Muscle of leg (tissue), 11 donors: ENCODE results near the gene TAF8. TPM values are rescaled to one million over a fixed set of nuclear protein-coding genes. Genes with fewer than 3 reads are reported as not detected.

Source experiments
- DNase-seq: peaks from one replicate; pipeline ENCODE4 v3.0.0; 2013
- H3K27ac ChIP-seq: one replicate; pipeline ENCODE4 v1.5.1; 2013; ENCODE audit warnings: mild to moderate bottlenecking, low read length, control low read depth
- H3K27me3 ChIP-seq: one replicate; pipeline ENCODE4 v1.6.1; 2013; ENCODE audit warnings: low read length; ENCODE audit not compliant: control insufficient read depth, insufficient read depth
- H3K36me3 ChIP-seq: one replicate; pipeline ENCODE4 v1.6.1; 2013; ENCODE audit warnings: low read length; ENCODE audit not compliant: control insufficient read depth, insufficient read depth
- H3K4me1 ChIP-seq: one replicate; pipeline ENCODE4 v1.6.1; 2013; ENCODE audit warnings: low read length; ENCODE audit not compliant: control insufficient read depth, insufficient read depth
- H3K4me3 ChIP-seq: one replicate; pipeline ENCODE4 v1.5.1; 2013; ENCODE audit warnings: low read length, control low read depth
- H3K9me3 ChIP-seq: replicated peaks from 2 replicates; pipeline ENCODE4 v1.6.1; 2013; ENCODE audit warnings: low read depth, low read length; ENCODE audit not compliant: control insufficient read depth
- WGBS: methylation state at CpG from one replicate; pipeline ENCODE4 v1.1.5; 2013; ENCODE audit warnings: missing lambda C conversion rate; ENCODE audit not compliant: insufficient coverage; 5-methylcytosine and 5-hydroxymethylcytosine counted together
- polyA plus RNA-seq, 8 donors: library from polyadenylated mRNA; unstranded; fragments of 120-200 nt; gene quantifications; one replicate each; pipeline versions ENCODE4 v1.2.1 to v1.2.3, GENCODE V29; 2013; ENCODE audit warnings: inconsistent platforms in 1 of 8, low replicate concordance in 1 of 8; ENCODE audit not compliant: insufficient read length in 8 of 8, insufficient read depth in 1 of 8
- total RNA-seq: library from RNA; stranded (reverse); fragments of 120-200 nt; gene quantifications from one replicate; pipeline ENCODE4 v1.2.4, GENCODE V29; 2013

The TAF8 gene
- total and polyA plus RNA-seq, 9 donors: 11.4 to 16.6 (median 13.4) TPM

DNA sequence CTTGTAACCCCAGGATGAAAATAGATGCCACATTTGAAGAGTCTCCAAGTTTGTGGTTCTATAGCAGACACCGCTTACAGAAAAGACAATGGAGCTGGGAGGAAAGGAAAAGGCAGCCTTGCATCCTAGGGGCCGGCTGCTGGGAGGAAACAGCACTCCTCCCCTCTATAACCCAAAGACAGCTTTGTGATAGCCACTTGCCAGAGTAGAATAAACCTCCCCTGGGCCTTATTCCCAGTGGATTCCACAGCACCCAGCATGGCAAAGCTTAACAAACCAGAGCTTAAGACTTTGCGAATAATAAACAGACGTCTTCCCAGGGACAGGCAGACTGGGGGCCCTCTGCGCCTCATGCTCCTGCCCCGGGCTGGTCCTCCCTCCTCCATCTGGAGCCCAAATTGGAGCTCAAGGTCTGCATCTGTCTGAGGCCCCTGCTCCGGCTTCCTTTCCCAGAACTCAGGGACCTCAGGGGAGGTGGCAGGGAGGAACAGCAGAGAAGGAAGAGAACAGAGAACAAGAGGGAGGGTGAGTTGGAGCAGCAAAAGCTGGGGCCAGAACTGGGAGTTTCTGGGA is 8.8 kb upstream of the TAF8 start:
- peak overlapping the region; percentile 83 for H3K27ac ChIP-seq
- no peaks in the 10 kb centered on the region for H3K9me3 ChIP-seq
- peaks cover 54% of the 10 kb centered on the region for H3K4me1 ChIP-seq
- WGBS: 32% methylated on average over 4 of the region's 7 CpGs
- DNase-seq: peak; percentile 95
- H3K4me3 ChIP-seq: no peak overlapping the region
- H3K36me3 ChIP-seq: no peaks in the 10 kb centered on the region
- no peaks in the 10 kb centered on the region for H3K27me3 ChIP-seq

DNA sequence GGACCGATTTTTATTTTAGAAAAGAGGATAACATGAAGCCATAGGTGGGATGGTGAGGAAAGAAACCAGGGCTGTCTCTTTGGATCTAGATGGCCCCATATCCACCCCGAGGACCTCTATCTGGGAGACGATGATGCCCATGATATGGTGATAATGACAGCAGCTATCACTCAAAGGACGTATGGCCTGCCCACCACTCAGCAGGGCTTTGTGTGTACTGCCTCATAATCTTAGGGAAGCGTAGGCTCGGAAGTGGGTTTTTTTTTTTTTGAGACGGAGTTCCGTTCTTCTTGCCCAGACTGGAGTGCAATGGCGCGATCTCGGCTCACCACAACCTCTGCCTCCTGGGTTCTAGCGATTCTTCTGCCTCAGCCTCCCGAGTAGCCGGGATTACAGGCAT is 8.2 kb upstream of the TAF8 start:
- Histone ChIP-seq H3K4me3 (no peak overlapping the region), H3K27me3 (no peaks in the 10 kb centered on the region), H3K27ac (peak overlapping the region; percentile 83), H3K9me3 (no peaks in the 10 kb centered on the region), H3K36me3 (no peaks in the 10 kb centered on the region), H3K4me1 (peaks cover 57% of the 10 kb centered on the region)
- 92% methylated on average over 4 of the region's 14 CpGs for WGBS
- no peak for DNase-seq

DNA sequence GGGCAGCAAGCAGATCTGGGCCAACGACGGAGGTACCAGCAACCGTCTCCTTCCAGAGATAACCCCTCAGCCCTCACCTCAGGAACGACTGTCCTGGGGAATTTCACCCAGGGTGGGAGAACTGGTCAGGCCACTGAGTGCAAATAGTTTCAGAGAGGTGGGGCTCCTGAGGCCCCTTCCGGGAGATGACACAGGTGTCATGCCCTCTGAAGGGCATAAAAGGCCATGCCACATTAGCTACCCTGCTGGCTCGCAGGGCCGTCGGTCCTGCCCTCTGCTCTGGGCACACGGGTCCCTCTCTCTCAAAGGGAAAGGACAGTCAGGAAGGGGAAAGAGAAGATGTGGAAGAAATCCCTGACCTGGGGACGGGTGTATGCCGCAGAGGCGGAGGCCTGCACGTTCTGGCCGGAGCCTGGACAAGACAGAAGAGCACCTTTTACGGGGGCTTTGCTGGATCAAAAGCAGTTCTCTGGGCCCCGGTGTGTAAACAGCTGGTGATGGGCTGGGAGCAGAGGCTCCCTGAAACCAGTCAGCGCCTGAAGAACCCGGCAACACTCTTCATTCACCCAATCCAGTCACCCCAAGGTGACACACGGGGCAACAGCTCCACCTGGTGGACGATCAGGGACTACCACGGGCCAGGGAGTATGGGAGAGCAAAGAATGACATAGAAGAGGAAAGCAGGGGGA is 6.4 kb upstream of the TAF8 start:
- H3K4me3 ChIP-seq: no peak overlapping the region
- 14% methylated on average over 13 of the region's 21 CpGs for WGBS
- no peaks in the 10 kb centered on the region for H3K27me3 ChIP-seq
- H3K36me3 ChIP-seq: no peaks in the 10 kb centered on the region
- peak overlapping the region; percentile 54 for H3K27ac ChIP-seq
- H3K9me3 ChIP-seq: no peaks in the 10 kb centered on the region
- peak; percentile 94 for DNase-seq
- H3K4me1 ChIP-seq: peaks cover 69% of the 10 kb centered on the region

DNA sequence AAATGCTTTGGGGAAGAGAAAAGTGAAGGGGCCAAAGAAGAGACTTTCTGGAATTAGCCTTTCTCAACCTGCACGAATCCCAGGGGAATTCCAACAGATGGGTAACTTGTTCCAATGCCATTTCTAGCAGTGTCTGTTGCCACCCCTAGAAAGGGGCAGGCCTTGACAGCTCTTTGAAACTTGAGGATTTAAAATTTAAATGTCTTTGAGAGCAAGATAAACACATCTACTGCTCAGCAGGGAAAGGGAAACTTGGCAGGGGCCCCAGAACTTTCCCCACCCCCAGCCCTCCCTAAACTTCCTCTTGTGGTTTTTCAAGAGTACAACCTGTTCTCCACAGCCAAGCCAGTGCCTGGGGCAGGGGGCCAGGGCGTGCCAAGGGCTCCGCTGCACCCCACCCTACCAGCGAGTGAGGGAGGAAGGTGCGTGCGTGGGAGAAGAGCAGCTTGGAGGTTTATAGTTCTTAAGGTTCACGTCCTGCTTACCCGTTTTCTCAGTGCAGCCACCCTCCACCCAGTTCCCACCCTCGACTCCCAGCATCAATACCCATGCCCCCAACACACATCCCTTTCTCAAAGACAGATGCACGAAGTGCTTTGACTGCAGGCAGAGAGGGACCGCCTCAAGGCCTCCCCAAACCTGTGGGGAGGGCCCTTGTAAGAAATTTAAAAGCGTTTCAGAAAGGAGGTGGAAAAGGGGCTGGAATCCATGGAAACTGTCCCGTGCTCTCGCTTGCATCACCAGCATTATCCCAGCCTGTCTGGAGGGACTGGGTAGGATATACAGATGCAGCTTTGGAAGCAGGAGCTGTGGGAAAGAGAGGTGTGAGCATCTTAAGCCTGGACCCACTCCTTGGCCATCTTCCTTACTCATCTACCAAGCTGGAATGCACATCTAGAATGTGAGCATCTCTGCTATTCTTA is 4.5 kb upstream of the TAF8 start:
- DNase-seq: peak; percentile 85
- H3K27me3 ChIP-seq: no peaks in the 10 kb centered on the region
- WGBS: 9% methylated on average over 6 of the region's 14 CpGs
- H3K4me3 ChIP-seq: no peak overlapping the region
- H3K9me3 ChIP-seq: no peaks in the 10 kb centered on the region
- H3K4me1 ChIP-seq: peaks cover 73% of the 10 kb centered on the region
- peak overlapping the region; percentile 86 for H3K27ac ChIP-seq
- H3K36me3 ChIP-seq: no peaks in the 10 kb centered on the region

DNA sequence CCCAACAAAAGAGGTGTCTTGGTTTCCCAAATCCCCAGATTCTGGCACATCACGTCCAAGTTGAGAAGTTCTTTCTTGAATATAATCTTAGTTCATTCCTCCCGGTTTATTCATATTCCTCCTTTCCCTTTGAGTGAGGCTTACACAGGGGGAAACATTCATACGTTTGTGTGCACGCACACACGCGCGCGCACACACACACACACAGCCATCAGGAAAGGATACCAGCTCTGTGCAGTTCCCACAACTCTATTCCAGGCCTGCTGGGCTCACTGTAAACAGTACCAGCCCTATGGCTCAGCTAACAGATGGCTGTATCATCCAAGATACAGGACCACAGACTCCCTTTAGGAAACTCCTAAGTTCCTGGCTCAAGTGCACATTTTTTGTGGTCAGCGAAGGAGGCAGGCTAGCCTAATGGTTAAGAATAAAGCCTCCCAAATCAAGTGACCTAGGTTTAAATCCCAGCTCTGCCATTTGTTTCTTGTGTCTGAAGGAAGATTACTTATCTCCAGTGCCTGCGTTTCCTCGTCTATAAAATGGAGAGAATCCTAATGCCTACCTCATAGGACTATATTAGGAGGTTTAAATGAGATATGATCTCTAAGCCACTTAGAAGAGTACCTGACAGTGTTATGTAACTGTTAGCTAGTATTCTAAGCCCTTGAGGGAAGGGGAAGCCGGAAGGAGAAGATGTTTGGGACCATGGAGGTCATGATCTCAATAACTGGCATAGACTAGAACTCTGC is 3.7 kb upstream of the TAF8 start:
- Histone ChIP-seq H3K27me3 (no peaks in the 10 kb centered on the region), H3K36me3 (no peaks in the 10 kb centered on the region), H3K4me1 (peaks cover 68% of the 10 kb centered on the region), H3K4me3 (no peak overlapping the region), H3K9me3 (no peaks in the 10 kb centered on the region), H3K27ac (peak overlapping the region; percentile 86)
- DNase-seq: no peak
- WGBS: 47% methylated on average over 6 of the region's 12 CpGs

DNA sequence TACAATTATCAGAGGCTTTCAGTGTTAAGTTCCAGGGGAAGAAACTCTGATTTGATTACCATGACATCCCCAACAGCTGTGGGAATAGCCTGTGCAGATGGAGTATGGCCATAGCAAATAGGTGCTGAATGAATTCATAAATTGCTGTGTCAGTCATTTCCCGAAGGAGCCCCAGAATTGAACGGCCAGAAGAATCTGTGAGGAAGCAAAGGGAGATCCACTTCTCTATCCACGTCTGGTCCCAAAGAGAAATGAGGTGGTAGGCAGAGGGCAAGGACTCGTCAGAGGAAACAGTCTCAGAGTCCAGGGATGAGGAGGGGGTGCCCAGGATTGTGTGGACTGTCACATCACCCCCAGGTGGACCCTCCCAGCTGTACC is 3.1 kb upstream of the TAF8 start:
- WGBS: no CpG with 5 or more reads among the region's 4 CpGs
- DNase-seq: no peak

DNA sequence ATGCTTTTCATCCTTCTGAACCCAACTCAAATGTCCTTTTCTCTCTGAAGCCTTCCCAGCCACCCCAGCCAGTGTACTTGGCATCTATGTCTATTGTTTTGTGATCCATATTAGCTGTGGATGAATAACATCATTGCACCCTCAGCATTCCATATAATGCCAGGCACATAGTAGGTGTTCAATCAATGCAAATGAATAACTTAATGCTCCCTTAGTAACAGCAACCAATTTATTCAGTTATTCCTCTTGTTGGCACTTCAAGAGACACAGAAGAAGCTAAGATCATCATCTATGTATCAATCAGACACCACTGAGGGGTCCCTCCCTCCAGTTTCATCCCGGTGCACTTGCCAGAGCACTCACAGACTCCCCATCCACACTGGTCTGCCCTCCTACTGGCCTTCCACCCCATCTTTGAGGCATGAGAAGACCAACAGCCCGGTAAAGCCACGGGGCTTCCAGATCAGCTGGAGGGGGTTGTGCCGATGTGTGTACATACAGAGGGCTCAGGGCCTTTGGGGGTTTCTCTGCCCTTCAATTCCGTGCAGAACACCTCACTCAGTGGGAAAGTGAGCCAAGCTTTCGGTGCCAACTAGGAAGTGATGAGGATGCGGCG is 2.4 kb upstream of the TAF8 start:
- no peaks in the 10 kb centered on the region for H3K9me3 ChIP-seq
- peaks cover 61% of the 10 kb centered on the region for H3K4me1 ChIP-seq
- peak overlapping the region; percentile 69 for H3K27ac ChIP-seq
- peaks cover 10% of the 10 kb centered on the region for H3K36me3 ChIP-seq
- no peaks in the 10 kb centered on the region for H3K27me3 ChIP-seq
- peak; percentile 30 for DNase-seq
- 5% methylated on average over 3 of the region's 8 CpGs for WGBS
- H3K4me3 ChIP-seq: peak overlapping the region; percentile 69

More for the DNA sequence above, 3.1 kb upstream of the TAF8 start:
- Histone ChIP-seq H3K4me1 (peaks cover 63% of the 10 kb centered on the region), H3K9me3 (no peaks in the 10 kb centered on the region), H3K27ac (peak overlapping the region; percentile 2), H3K27me3 (no peaks in the 10 kb centered on the region), H3K36me3 (peaks cover 4% of the 10 kb centered on the region), H3K4me3 (peak overlapping the region; percentile 14)

DNA sequence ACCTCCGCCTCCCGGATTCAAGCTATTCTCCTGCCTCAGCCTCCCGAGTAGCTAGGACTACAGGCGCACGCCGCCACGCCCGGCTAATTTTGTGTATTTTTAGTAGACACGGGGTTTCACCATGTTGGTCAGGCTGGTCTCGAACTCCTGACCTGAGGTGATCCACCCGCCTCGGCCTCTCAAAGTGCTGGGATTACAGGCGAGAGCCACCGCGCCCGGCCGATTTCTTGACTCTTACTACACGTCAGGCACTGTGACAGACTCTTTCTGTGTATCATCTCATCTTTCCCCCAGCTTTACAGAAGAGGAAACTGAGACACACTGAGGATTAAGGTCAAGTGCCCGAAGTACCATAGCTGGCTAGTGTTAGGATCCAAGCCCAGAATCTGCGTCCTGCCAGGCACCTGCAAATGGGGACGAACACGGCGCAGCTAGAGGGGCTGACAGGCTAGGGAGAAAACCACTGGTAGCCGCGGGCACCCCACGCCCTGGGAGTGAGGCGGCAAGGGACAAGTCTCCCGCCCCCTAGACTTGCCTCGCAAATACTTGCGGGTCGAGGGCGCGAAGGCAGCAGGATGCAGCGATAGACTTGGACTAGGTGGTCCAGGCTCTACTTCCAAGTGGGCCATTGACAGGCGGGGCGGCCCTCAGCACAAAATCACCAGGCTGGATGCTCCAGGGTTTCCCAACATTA is 1.1 kb upstream of the TAF8 start:
- H3K27ac ChIP-seq: peak overlapping the region; percentile 35

DNA sequence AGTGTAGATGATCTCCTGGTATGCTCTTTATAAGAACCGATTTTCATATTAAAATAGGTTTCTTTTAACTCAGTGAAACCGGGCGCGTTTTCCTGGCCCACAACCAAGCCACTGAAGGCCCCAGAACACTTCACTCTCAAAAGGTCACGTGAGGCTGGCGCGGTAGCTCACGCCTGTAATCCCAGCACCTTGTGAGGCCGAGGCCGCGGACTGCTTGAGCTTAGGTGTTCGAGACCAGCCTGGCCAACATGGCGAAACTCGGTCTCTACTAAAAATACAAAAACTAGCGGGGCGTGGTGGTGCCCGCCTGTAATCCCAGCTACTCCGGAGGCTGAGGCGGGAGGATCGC is 402 bp upstream of the TAF8 start:
- peak; percentile 41 for DNase-seq
- H3K36me3 ChIP-seq: peaks cover 20% of the 10 kb centered on the region
- peaks cover 48% of the 10 kb centered on the region for H3K4me1 ChIP-seq
- H3K9me3 ChIP-seq: no peaks in the 10 kb centered on the region
- H3K27ac ChIP-seq: peak overlapping the region; percentile 35
- H3K27me3 ChIP-seq: no peaks in the 10 kb centered on the region
- 24% methylated on average over 2 of the region's 20 CpGs for WGBS
- H3K4me3 ChIP-seq: peak overlapping the region; percentile 83

More for the DNA sequence above, 1.1 kb upstream of the TAF8 start:
- H3K27me3 ChIP-seq: no peaks in the 10 kb centered on the region
- H3K36me3 ChIP-seq: peaks cover 16% of the 10 kb centered on the region
- peaks cover 50% of the 10 kb centered on the region for H3K4me1 ChIP-seq
- DNase-seq: no peak
- peak overlapping the region; percentile 69 for H3K4me3 ChIP-seq
- no peaks in the 10 kb centered on the region for H3K9me3 ChIP-seq
- 57% methylated on average over 26 of the region's 36 CpGs for WGBS
